Measurements from ENCODE around the gene CFAP161.

Gene CFAP161

GRCh38 chr15:81185631-81186295 lies 51.7 kb downstream of the CFAP161 start:
- no peak for DNase-seq

GRCh38 chr15:81188354-81188753 lies 54.3 kb downstream of the CFAP161 start:
- DNase-seq: no peak

GRCh38 chr15:81189583-81190283 lies 55.7 kb downstream of the CFAP161 start:
- DNase-seq: no peak

GRCh38 chr15:81190922-81191507 lies 56.9 kb downstream of the CFAP161 start:
- DNase-seq: no peak

GRCh38 chr15:81191701-81192100 lies 57.6 kb downstream of the CFAP161 start:
- no peak for DNase-seq

- no peak for DNase-seq
Observed at GRCh38 chr15:81194723-81195122, 60.7 kb downstream of the CFAP161 start.

GRCh38 chr15:81195339-81195864 lies 61.3 kb downstream of the CFAP161 start:
- DNase-seq: no peak

- no peak for DNase-seq
Observed at GRCh38 chr15:81196576-81197254, 62.6 kb downstream of the CFAP161 start, which contains the start of gene IL16. TSS of gene IL16 (plus strand) at chr15:81196879. CDS start at chr15:81225400, 28,521 bp downstream.

- DNase-seq: no peak
Observed at GRCh38 chr15:81197255-81197630, 63.2 kb downstream of the CFAP161 start.

- DNase-seq: no peak
Observed at GRCh38 chr15:81197688-81198281, 63.7 kb downstream of the CFAP161 start.
